ENCODE results near the gene NELL1.

DNA sequence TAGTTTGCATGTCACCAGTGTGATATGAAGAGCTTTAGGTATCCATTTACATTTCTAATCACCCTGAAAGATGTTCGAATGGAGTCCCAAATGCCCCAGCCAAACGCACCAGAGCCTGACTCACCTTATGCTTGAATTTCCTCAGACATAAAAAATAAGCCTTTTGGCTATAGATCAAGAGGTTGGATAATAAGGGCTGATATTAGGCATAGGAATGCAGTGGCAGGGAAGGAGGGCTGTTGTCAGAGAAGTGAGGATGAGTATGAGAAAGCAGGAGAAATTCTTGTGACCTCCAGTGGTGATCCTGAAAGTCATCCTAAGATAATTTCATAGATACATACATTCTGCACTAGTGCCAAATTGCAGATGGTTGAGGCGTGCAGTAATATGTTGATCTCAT lies 264.6 kb downstream of the NELL1 start:
- TF ChIP-seq ZNF384 (IDR thresholded peaks at IDR 0.05) (no peak), ELF4 (IDR thresholded peaks at IDR 0.05) (no peak), HDGF (IDR thresholded peaks at IDR 0.05; ENCODE audit: borderline replicate concordance) (no peak), FOXM1 (IDR thresholded peaks at IDR 0.05; ENCODE audit: borderline replicate concordance) (no peak), BHLHE40 (IDR thresholded peaks at IDR 0.05; ENCODE audit: borderline replicate concordance) (no peak), FOXK2 (IDR thresholded peaks at IDR 0.05) (no peak), FOXA1 (IDR thresholded peaks at IDR 0.05) (no peak), SP1 (IDR thresholded peaks at IDR 0.05) (no peak), TARDBP (IDR thresholded peaks at IDR 0.05) (no peak), SUZ12 (IDR thresholded peaks at IDR 0.05) (no peak), ARNT (IDR thresholded peaks at IDR 0.05) (no peak), NFRKB (IDR thresholded peaks at IDR 0.05) (no peak), CTBP1 (IDR thresholded peaks at IDR 0.05; ENCODE audit: borderline replicate concordance) (no peak)
- TF ChIP-seq, protein P1, sequence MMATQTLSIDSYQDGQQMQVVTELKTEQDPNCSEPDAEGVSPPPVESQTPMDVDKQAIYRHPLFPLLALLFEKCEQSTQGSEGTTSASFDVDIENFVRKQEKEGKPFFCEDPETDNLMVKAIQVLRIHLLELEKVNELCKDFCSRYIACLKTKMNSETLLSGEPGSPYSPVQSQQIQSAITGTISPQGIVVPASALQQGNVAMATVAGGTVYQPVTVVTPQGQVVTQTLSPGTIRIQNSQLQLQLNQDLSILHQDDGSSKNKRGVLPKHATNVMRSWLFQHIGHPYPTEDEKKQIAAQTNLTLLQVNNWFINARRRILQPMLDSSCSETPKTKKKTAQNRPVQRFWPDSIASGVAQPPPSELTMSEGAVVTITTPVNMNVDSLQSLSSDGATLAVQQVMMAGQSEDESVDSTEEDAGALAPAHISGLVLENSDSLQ (IDR thresholded peaks at IDR 0.05), result no peak

All from HEK293T (cell line).